ENCODE data around the gene KIAA0586.

GRCh38 chr14:58541633-58542022 lies 114.1 kb downstream of the KIAA0586 start:
- TF ChIP-seq CTCF (conservative IDR thresholded peaks at IDR 0.05 in 1 of 2, IDR thresholded peaks at IDR 0.05 in 1 of 2; ENCODE audit: extremely low read depth in 1 of 2, insufficient read depth in 1 of 2, low read depth in 1 of 2, low read length in 2 of 2) (no peak), EZH2 (IDR thresholded peaks at IDR 0.05; ENCODE audit: borderline replicate concordance, low read length) (no peak)
